Measurements from ENCODE around the gene GRPEL1. TPM values are rescaled to one million over a fixed set of nuclear protein-coding genes. Genes with fewer than 3 reads are reported as not detected.

GRPEL1 gene
- total RNA-seq, 1 experiment from 2014 or later, result 49.9 TPM

- Histone ChIP-seq H3K36me3 (ENCODE audit: low read depth) (no peaks in the 10 kb centered on the region), H3K27ac (no peak overlapping the region), H3K27me3 (ENCODE audit: insufficient read depth, low read depth) (no peaks in the 10 kb centered on the region), H3F3A (ENCODE audit: insufficient read depth, low read depth) (no peaks in the 10 kb centered on the region), H4K20me1 (ENCODE audit: insufficient read depth) (no peaks in the 10 kb centered on the region), H3K9me3 (ENCODE audit: insufficient read depth, low read depth) (no peaks in the 10 kb centered on the region), H3K4me3 (no peak overlapping the region), H3K4me2 (no peak overlapping the region), H3K4me1 (replicated peaks; ENCODE audit: insufficient read depth) (no peaks in the 10 kb centered on the region), H2AFZ (no peak overlapping the region), H3K9me2 (ENCODE audit: insufficient read depth) (no peaks in the 10 kb centered on the region), H3K79me2 (ENCODE audit: low read depth) (no peaks in the 10 kb centered on the region)
- TF ChIP-seq CTCF (conservative IDR thresholded peaks at IDR 0.05) (no peak), EZH2 (IDR thresholded peaks at IDR 0.05; ENCODE audit: low read depth) (no peak)
- no peak for DNase-seq
- intact Hi-C loops (cut with micrococcal nuclease; ENCODE audit: unreplicated experiment), result no loop called here
- POLR2A ChIA-PET (ENCODE audit: unreplicated experiment), result no interaction called here
- BruUV-seq (replicated peaks), result no TSS peak
- CTCF ChIA-PET, result no interaction called here
Observed at GRCh38 chr4:7014815-7015214, 53.0 kb downstream of the GRPEL1 start.

DNA sequence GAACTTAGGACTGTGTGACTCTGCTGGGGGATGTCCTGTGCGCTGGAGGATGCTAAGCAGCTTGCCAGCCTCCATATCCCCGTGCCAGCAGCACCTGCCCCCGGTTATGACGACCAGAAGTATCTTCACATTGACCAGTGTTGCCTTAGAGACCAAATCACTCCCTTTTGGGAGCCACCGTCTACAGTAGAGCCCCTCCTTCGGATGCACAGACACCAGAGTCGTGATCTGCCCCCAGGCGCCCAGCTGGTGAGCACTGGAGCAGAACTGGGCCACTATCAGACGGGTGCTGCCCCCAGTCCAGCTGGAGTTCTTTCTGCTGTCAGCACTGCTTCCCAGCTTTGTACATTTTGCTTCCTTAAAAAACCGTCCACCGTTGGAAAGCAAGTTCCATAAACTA, 54.7 kb downstream of the GRPEL1 start:
- no peak overlapping the region for H3K4me2 ChIP-seq
- intact Hi-C loops (cut with micrococcal nuclease; ENCODE audit: unreplicated experiment), result no loop called here
- H3K27ac ChIP-seq, result no peak overlapping the region
- no peaks in the 10 kb centered on the region for H3K36me3 ChIP-seq (ENCODE audit: low read depth)
- BruUV-seq (replicated peaks), result no TSS peak
- H3F3A ChIP-seq (ENCODE audit: insufficient read depth, low read depth), result no peaks in the 10 kb centered on the region
- no peaks in the 10 kb centered on the region for H3K79me2 ChIP-seq (ENCODE audit: low read depth)
- no peak overlapping the region for H3K4me3 ChIP-seq
- no peaks in the 10 kb centered on the region for H3K9me3 ChIP-seq (ENCODE audit: insufficient read depth, low read depth)
- ChIA-PET CTCF (no interaction called here), POLR2A (ENCODE audit: unreplicated experiment) (no interaction called here)
- H3K27me3 ChIP-seq (ENCODE audit: insufficient read depth, low read depth), result no peaks in the 10 kb centered on the region
- H3K4me1 ChIP-seq (replicated peaks; ENCODE audit: insufficient read depth), result no peaks in the 10 kb centered on the region
- H2AFZ ChIP-seq, result no peak overlapping the region
- no peaks in the 10 kb centered on the region for H4K20me1 ChIP-seq (ENCODE audit: insufficient read depth)
- no peak for DNase-seq
- TF ChIP-seq EZH2 (IDR thresholded peaks at IDR 0.05; ENCODE audit: low read depth) (no peak), CTCF (conservative IDR thresholded peaks at IDR 0.05) (no peak)
- H3K9me2 ChIP-seq (ENCODE audit: insufficient read depth), result no peaks in the 10 kb centered on the region

GRCh38 chr4:7009564-7009963, 58.3 kb downstream of the GRPEL1 start:
- POLR2A ChIA-PET (ENCODE audit: unreplicated experiment), result no interaction called here
- DNase-seq, result no peak
- no peak overlapping the region for H2AFZ ChIP-seq
- H3K4me2 ChIP-seq, result no peak overlapping the region
- CTCF ChIA-PET, result no interaction called here
- TF ChIP-seq CTCF (conservative IDR thresholded peaks at IDR 0.05), result no peak
- intact Hi-C loops (cut with micrococcal nuclease; ENCODE audit: unreplicated experiment), result no loop called here
- no peaks in the 10 kb centered on the region for H4K20me1 ChIP-seq (ENCODE audit: insufficient read depth)
- no peaks in the 10 kb centered on the region for H3K27me3 ChIP-seq (ENCODE audit: insufficient read depth, low read depth)
- no peaks in the 10 kb centered on the region for H3K4me1 ChIP-seq (replicated peaks; ENCODE audit: insufficient read depth)
- no peaks in the 10 kb centered on the region for H3K79me2 ChIP-seq (ENCODE audit: low read depth)
- no peak overlapping the region for H3K4me3 ChIP-seq
- BruUV-seq (replicated peaks), result no TSS peak
- H3F3A ChIP-seq (ENCODE audit: insufficient read depth, low read depth), result no peaks in the 10 kb centered on the region
- H3K27ac ChIP-seq, result no peak overlapping the region
- H3K36me3 ChIP-seq (ENCODE audit: low read depth), result 0 out of 2 replicates have a peak, but pooled peaks cover 4% of the 10 kb centered on the region
- H3K9me2 ChIP-seq (ENCODE audit: insufficient read depth), result no peaks in the 10 kb centered on the region
- H3K9me3 ChIP-seq (ENCODE audit: insufficient read depth, low read depth), result no peaks in the 10 kb centered on the region

Other genes starting within 250 kb of the GRPEL1 start
- 41.6 and 46.2 TPM in 2 replicates for gene TBC1D14, start 158.2 kb downstream of the GRPEL1 start, total RNA-seq (2021)
- 9.5 and 9.6 TPM in 2 replicates for gene TADA2B, start 24.7 kb downstream of the GRPEL1 start, total RNA-seq (2021)
- 20.7 and 25.8 TPM in 2 replicates for gene SORCS2, start 124.5 kb upstream of the GRPEL1 start, total RNA-seq (2021)